Activated T-helper 1 cell treated with anti-CD3 and anti-CD28 coated beads, Interleukin-12 subunit alpha, Interleukin-12 subunit beta, Interleukin-2, Interleukin-4 antibody, amounts not matched to agents 30 ng/mL and 10 ng/mL and 1 ng/mL, durations not matched to agents 14 hours and 24 hours and 36 hours (primary cell): ENCODE measurements around the gene CLDN7. TPM values are rescaled to one million over a fixed set of nuclear protein-coding genes. Genes with fewer than 3 reads are reported as not detected.

Experiments
- DNase-seq: peaks from one replicate; pipeline ENCODE4 v3.0.0; 2021; ENCODE audit warnings: low spot score
- H3K27ac Mint-ChIP-seq: one replicate; pipeline ENCODE4 v1.8.0; 2021; ENCODE audit warnings: mild to moderate bottlenecking, mixed read lengths
- H3K27me3 Mint-ChIP-seq: one replicate; pipeline ENCODE4 v1.8.0; 2022; ENCODE audit warnings: mild to moderate bottlenecking, moderate library complexity, mixed read lengths; ENCODE audit not compliant: insufficient read depth
- H3K36me3 Mint-ChIP-seq: one replicate; pipeline ENCODE4 v1.8.0; 2021; ENCODE audit warnings: low read depth, mixed read lengths
- H3K4me1 Mint-ChIP-seq: one replicate; pipeline ENCODE4 v1.8.0; 2021; ENCODE audit warnings: low read depth, mixed read lengths
- H3K4me3 Mint-ChIP-seq: one replicate; pipeline ENCODE4 v1.8.0; 2021; ENCODE audit warnings: mild to moderate bottlenecking, moderate library complexity, mixed read lengths
- H3K9me3 Mint-ChIP-seq: one replicate; pipeline ENCODE4 v1.8.0; 2021; ENCODE audit warnings: mixed read lengths
- intact Hi-C: fragments of 100-400 bp; cut with micrococcal nuclease; formaldehyde crosslinking; loops from one replicate; pipeline ENCODE4 v1.15.1; 2024
- total RNA-seq: library from RNA; stranded (reverse); gene quantifications from 2 replicates; pipeline ENCODE4 v1.2.3, GENCODE V29; 2022

Gene CLDN7, protein sequence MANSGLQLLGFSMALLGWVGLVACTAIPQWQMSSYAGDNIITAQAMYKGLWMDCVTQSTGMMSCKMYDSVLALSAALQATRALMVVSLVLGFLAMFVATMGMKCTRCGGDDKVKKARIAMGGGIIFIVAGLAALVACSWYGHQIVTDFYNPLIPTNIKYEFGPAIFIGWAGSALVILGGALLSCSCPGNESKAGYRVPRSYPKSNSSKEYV
- 0.15 and 0.60 TPM in 2 replicates for total RNA-seq

DNA sequence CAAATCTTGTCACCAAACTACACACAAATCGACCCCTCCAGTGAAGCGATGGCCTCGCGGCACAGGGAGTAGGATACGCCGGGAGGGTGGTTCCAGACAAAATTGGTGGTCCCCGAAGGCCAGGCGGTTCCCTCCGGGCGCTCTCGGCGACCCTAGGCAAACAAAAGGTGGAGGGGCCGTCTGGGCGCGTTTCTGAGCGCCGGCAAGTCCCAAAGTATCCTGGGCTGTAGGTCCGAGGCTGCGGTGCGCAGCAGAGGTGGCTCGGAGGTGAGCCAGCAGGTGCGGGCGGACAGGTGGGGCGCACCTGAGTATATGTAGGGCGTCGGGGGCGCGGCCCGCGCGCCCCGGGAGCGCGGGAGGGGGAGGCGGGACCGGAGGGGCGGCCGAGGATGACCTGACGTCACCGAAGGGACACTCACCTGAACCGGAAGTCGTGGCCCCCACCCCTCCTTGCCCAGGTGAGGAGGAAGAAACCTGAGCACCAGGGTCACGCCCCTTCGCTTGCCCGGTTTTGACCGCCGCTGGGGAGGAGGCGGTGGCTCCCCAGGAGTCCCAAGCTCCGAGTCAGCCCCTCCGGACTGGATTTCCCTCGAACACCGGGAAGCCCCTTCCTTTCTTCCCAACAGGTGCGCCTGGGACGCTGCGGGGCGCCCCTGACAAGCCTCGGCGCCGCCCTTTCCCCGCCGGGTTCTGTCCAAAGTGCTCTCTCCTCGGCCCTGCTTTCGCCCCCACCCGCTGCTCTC is at the start of gene CLDN7:
TSS of gene CLDN7 (minus strand) at position 287 of the 743 bp plus-strand sequence. CDS start 435 bp downstream, outside the sequence.
- Mint-ChIP-seq H3K4me3 (peak within 1 kb of the TSS; percentile 73), H3K27ac (peak within 1 kb of the TSS; percentile 49), H3K9me3 (no peaks in the 10 kb centered on the region), H3K36me3 (peaks cover 12% of the 10 kb centered on the region), H3K4me1 (peaks cover 32% of the 10 kb centered on the region), H3K27me3 (peaks cover 23% of the 10 kb centered on the region)
- no peak for DNase-seq
- intact Hi-C loops: loop anchor here (2.0 kb wide), 1 partner anchor 18 kb away; the partner anchor contains the start of gene SLC2A4

DNA sequence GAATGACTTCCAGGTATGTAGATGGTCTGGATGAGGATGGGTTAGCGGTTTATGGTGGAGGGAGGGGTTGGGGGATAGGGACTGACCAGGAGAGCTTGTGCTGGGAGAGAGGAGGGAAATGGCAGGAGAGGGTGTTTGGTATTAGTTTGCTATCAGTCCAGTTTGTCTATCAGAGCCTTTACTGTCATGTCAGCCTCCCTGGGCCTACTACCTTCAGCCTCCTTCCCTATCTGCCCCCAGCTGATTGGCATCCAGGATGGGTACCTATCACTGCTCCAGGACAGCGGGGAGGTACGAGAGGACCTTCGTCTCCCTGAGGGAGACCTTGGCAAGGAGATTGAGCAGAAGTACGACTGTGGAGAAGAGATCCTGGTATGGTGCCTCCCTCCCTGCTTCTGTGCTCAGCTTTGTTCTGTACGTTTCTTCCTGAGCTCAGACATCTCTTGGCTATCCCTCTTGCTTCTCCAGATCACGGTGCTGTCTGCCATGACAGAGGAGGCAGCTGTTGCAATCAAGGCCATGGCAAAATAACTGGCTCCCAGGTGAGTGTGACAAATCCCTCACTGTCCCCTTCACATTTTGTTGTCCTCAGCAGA is 48.9 kb upstream of the CLDN7 start:
- intact Hi-C loops: no loop called here
- Mint-ChIP-seq H3K27me3 (no peaks in the 10 kb centered on the region), H3K36me3 (peaks cover 58% of the 10 kb centered on the region), H3K27ac (peak overlapping the region; percentile 26), H3K4me1 (peaks cover 49% of the 10 kb centered on the region), H3K4me3 (peak overlapping the region; percentile 89), H3K9me3 (no peaks in the 10 kb centered on the region)
- DNase-seq: no peak

DNA sequence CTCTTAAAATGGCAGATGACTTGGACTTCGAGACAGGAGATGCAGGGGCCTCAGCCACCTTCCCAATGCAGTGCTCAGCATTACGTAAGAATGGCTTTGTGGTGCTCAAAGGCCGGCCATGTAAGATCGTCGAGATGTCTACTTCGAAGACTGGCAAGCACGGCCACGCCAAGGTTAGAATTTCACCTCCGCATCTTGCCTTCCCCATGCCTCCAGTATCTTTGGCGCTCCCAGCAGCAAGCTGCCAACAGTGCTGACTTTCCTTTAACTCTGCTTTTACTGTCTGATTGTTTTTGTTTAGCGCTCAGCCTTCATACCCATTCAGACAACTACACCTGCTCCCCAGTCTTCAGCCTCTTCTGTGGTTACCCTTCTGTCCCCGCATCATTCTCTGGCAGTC is 47.4 kb upstream of the CLDN7 start:
- Mint-ChIP-seq H3K27me3 (no peaks in the 10 kb centered on the region), H3K36me3 (peaks cover 54% of the 10 kb centered on the region), H3K4me3 (peak overlapping the region; percentile 89), H3K9me3 (no peaks in the 10 kb centered on the region), H3K27ac (peak overlapping the region; percentile 90), H3K4me1 (peaks cover 48% of the 10 kb centered on the region)
- no peak for DNase-seq
- intact Hi-C loops: loop anchor here (5.0 kb wide), 4 partner anchors 148 to 548 kb away; partner anchors contain the start of genes CYB5D1, NAA38, SLC16A13 and TMEM88

DNA sequence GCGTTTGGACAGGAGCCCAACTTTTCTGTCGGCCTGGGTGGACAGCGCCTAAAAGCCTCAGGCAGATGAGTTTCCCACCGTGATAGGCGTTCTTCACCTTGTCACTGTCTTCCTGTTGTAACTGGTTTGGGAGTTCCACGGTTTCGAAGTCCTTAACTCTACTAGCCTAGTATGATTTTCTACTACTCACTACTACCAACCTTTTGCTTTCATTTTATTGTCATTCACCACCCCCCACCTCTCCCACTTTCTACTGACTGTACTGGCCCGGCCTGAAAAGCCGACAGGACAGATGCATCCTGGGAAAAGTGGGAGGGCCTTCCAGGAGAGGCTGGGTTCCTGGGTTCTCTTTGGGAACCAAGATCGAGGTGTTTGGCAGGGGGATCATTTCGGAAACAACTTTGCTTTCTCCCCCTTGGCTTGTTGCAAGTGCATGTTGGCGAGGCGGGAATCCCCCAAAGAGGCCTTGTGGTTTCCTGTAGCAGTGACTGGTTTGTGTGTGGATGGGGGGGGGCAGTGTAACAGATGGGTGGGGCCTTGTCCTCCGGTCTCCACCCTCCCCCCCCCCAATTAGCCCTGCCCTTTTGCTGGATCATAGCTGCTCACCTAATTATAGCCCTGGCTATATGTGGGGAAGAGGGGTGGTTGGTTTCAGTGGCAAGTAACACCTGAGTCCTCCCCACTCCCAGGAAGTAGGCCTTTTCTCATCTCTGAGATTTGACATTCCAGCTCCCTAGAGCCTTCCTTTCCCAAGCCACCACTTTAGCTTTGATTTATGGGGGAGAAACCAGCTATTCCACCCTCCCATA is 46.6 kb upstream of the CLDN7 start:
- peaks cover 40% of the 10 kb centered on the region for H3K4me1 Mint-ChIP-seq
- peak; percentile 80 for DNase-seq
- no peaks in the 10 kb centered on the region for H3K9me3 Mint-ChIP-seq
- H3K27me3 Mint-ChIP-seq: peaks cover 4% of the 10 kb centered on the region
- peak overlapping the region; percentile 90 for H3K27ac Mint-ChIP-seq
- peak overlapping the region; percentile 89 for H3K4me3 Mint-ChIP-seq
- peaks cover 48% of the 10 kb centered on the region for H3K36me3 Mint-ChIP-seq
- intact Hi-C loops: loop anchor here (1.0 to 5.0 kb wide), 5 partner anchors 90 to 548 kb away; partner anchors contain the start of genes ACADVL, CYB5D1, DLG4 and NAA38

DNA sequence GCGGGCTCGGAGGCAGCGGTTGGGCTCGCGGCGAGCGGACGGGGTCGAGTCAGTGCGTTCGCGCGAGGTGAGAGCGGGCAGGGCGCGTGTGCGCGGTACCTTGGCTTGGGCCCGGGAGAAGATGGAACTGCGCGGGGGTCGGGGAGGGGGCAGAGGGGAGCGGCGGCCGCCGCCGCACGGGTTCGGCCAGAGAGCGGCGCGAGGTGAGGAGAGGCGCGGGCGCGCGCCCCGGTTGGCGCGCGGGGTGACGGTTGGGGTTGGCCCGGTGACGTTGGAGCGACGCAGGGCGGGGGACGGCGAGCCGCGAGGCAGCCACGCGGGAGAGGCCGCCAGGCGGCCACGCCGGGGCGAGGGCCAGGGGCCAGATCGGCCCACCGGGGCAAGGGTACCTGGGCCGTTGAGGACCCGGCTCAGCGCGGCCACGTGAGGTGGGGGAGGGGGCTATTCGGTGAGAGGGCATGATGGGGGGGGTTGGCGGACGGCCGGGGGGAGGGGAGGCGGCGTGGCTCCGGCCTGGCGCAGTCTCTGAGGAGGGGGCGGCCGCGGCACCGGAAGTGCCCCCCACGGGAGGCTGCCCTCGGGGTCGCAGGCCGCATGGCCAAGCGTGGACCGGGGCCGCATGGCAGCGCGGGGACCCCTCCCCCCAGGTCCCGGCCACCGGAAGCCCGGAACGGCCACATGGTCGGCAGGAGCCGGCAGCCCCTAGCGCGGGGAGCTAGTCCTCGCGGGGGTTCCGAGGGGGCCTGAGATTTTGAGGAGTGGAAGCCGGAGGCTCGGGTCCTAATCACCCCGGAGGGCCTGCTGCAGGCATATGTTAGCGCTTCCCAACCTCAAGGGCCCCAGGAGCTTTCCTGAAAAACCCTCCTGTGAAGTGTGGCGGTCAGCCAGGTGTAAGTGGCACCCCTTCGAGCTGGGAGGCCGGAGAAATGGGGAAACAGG is 45.7 kb upstream of the CLDN7 start:
- no peaks in the 10 kb centered on the region for H3K9me3 Mint-ChIP-seq
- peak overlapping the region; percentile 100 for H3K27ac Mint-ChIP-seq
- H3K36me3 Mint-ChIP-seq: peaks cover 41% of the 10 kb centered on the region
- peaks cover 4% of the 10 kb centered on the region for H3K27me3 Mint-ChIP-seq
- H3K4me3 Mint-ChIP-seq: peak overlapping the region; percentile 94
- intact Hi-C loops: loop anchor here (1.0 to 5.0 kb wide), 17 partner anchors 7 to 549 kb away; partner anchors contain the start of genes ACADVL, CYB5D1, DLG4 and ELP5
- peak; percentile 50 for DNase-seq
- peaks cover 32% of the 10 kb centered on the region for H3K4me1 Mint-ChIP-seq

DNA sequence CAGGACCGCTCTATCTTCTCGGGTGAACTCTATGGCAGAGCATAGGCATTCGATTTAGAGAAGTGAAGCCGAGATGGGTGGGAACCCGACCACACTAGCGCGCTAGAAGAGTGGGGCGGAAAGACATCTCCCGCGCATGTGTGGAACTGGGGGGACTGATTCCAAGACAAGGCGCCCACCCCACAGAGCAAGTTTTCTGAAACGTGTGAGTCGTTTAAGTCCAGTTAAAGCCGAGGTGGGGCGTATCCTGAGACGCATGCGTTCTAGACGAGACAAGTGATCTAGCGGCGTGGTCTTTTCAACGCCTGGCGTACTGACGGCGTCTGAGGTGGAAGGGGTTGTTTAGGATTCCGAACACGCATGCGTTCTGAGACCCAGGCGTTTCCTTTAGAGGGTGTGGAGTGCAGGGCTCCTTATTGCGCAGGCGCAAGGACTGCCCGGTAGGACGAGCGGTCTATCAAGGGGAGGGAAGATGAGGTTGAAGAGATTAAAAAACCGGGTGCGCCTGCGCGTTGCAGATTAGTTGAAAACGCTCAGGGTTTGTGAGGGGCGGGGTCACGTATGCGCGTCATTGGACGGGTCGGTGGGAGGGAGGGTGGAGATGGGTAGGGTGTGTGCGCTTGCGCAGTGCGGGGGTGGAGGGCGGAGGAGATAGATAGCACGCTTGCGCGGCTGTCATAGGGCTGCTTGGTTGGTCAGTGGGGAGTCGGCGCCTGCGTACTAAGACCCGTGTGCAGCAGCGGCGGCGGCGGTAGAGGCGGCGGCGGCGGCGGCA is 44.8 kb upstream of the CLDN7 start, which contains the start of gene EIF5A:
TSS of gene EIF5A (plus strand) at position 718 of the 775 bp plus-strand sequence. CDS start 2,008 bp downstream, outside the sequence.
- intact Hi-C loops: loop anchor here (1.0 to 5.0 kb wide), 16 partner anchors 8 to 550 kb away; partner anchors contain the start of genes CYB5D1, ELP5, GPS2 and NAA38
- Mint-ChIP-seq H3K9me3 (no peaks in the 10 kb centered on the region), H3K4me3 (peak within 1 kb of the TSS; percentile 94), H3K36me3 (peaks cover 33% of the 10 kb centered on the region), H3K27ac (peak within 1 kb of the TSS; percentile 100), H3K27me3 (peaks cover 4% of the 10 kb centered on the region), H3K4me1 (peaks cover 24% of the 10 kb centered on the region)
- peak; percentile 99 for DNase-seq

DNA sequence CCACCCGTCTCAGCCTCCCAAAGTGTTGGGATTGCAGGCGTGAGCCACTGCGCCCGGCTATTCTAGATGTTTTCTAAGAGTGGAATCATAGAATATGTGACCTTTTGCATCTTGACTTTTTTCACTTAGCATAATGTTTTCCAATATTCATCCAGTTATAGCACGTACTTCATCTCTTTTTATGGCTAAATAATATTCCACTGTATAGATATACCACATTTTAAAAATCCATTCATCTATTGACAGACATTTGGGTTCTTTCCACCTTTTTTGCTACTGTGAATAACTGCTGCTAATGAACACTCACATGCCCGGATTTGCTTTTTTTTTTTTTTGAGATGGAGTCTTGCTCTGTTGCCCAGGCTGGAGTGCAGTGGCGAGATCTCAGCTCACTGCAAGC is 41.9 kb upstream of the CLDN7 start:
- intact Hi-C loops: no loop called here
- no peak overlapping the region for H3K4me3 Mint-ChIP-seq
- no peak for DNase-seq
- H3K27me3 Mint-ChIP-seq: peaks cover 6% of the 10 kb centered on the region
- H3K4me1 Mint-ChIP-seq: peaks cover 4% of the 10 kb centered on the region
- no peak overlapping the region for H3K27ac Mint-ChIP-seq
- H3K9me3 Mint-ChIP-seq: no peaks in the 10 kb centered on the region
- H3K36me3 Mint-ChIP-seq: peaks cover 6% of the 10 kb centered on the region

DNA sequence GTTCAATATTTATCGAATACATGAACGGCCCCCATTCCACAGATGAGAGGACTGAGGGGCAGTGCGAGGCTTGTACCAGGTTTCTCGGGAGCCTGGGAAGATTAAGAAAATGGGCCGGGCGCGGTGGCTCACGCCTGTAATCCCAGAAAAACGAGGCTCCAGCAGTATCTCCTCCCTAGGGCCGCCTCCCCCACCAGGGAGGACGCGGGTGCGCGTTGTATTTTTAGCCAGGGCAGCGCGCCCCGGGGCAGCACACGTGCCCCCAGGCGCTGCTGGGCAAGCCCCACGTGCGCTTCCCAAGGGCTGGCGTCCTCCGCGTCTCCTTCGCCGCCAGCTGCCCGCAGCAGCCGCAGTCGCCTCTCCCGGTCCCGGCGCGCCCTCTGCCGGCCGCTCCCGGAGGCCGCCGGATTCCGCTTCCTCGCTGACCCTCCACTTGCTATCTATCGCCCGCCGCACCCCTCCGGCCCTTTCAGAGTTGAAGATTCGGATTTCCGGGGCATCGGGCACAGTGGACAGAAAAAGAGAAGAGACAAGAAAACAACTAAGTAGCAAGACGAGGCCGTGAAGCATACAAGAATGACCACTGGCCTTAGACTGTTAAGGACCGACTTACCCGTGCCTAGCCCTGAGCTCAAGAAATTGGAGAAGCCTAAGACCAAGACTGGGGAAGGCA is 34.0 kb upstream of the CLDN7 start:
- Mint-ChIP-seq H3K4me3 (peak overlapping the region; percentile 22), H3K4me1 (peaks cover 16% of the 10 kb centered on the region), H3K36me3 (no peaks in the 10 kb centered on the region), H3K27ac (no peak overlapping the region), H3K27me3 (peaks cover 34% of the 10 kb centered on the region), H3K9me3 (no peaks in the 10 kb centered on the region)
- peak; percentile 63 for DNase-seq
- intact Hi-C loops: loop anchor here (1.0 to 5.0 kb wide), 6 partner anchors 11 to 250 kb away; partner anchors contain the start of genes EIF5A and ELP5

DNA sequence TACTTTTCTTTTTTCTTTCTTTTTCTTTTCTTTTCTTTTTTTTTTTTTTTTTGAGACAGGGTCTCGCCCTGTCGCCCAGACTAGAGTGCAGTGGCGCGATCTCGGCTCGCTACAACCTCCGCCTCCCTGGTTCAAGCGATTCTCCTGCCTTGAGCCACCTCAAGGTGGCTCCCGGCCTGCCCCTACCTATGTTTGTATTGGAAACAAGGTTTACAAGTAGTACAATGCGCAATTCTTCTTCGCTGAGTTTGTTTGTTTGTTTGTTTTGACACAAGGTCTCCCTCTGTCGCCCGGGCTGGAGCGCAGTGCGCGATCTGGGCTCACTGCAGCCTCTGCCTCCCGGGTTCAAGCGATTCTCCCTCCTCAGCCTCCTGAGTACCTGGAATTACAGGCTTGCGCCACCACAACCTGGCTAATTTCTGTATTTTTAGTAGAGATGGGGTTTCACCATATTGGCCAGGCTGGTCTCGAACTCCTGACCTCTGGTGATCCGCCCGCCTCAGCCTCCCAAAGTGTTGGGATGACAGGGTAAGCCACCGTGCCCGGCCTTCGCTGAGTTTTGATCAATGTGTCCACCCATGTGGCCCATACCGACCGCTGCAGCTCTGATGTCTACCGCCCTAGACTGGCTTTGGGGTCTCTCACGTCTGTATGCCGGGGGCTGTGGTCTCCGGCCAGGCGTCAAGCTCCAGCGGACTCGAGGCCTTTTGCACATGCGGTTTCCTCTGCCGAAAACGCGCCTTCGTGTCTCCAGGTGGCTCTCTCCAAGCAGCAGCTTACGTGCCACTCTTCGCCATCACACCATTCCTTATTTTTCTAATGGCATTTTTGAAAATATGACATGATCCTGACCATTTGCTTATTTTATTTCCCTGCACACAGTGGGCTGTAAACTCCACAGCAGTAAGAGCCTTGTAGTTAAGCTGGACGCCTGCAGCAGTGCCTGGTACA is 33.2 kb upstream of the CLDN7 start:
- Mint-ChIP-seq H3K4me1 (peaks cover 16% of the 10 kb centered on the region), H3K36me3 (no peaks in the 10 kb centered on the region), H3K27me3 (peaks cover 38% of the 10 kb centered on the region), H3K9me3 (no peaks in the 10 kb centered on the region), H3K27ac (no peak overlapping the region), H3K4me3 (peak overlapping the region; percentile 79)
- intact Hi-C loops: loop anchor here (1.0 to 5.0 kb wide), 6 partner anchors 12 to 249 kb away; partner anchors contain the start of genes EIF5A and ELP5
- DNase-seq: no peak
